ENCODE measurements around the gene ZNRF3.

GRCh38 chr22:28867191-28867590, 16.2 kb upstream of the ZNRF3 start:
- TF ChIP-seq CTCF (IDR thresholded peaks at IDR 0.05): no peak
- no peak for TF ChIP-seq POLR2A (IDR thresholded peaks at IDR 0.05)

All from body of pancreas (tissue), 4 donors.